Suprapubic skin (tissue), 3 donors: Measurements from ENCODE around the gene JADE3.

Experiments
- POLR2A ChIP-seq, 2 donors: fragments of 450-650 bp; IDR thresholded peaks; one replicate each; pipeline ENCODE4 v1.6.1; 2017; ENCODE audit warnings: antibody characterized with exemption in 2 of 2, mild to moderate bottlenecking in 2 of 2, moderate library complexity in 2 of 2
- TF ChIP-seq, protein P1 (sequence below), 2 donors: fragments of 200-600 bp in 1 of 2; fragments of 450-650 bp in 1 of 2; sonication (generic) in 1 of 2; IDR thresholded peaks; one replicate each; pipeline ENCODE4 v1.5.1; 2016 to 2019; ENCODE audit warnings: antibody characterized with exemption in 2 of 2, mild to moderate bottlenecking in 1 of 2, moderate library complexity in 1 of 2

GRCh38 chrX:46929439-46930261 is 17.4 kb downstream of the JADE3 start:
- no peak for TF ChIP-seq POLR2A (IDR thresholded peaks at IDR 0.05)
- TF ChIP-seq, protein P1, sequence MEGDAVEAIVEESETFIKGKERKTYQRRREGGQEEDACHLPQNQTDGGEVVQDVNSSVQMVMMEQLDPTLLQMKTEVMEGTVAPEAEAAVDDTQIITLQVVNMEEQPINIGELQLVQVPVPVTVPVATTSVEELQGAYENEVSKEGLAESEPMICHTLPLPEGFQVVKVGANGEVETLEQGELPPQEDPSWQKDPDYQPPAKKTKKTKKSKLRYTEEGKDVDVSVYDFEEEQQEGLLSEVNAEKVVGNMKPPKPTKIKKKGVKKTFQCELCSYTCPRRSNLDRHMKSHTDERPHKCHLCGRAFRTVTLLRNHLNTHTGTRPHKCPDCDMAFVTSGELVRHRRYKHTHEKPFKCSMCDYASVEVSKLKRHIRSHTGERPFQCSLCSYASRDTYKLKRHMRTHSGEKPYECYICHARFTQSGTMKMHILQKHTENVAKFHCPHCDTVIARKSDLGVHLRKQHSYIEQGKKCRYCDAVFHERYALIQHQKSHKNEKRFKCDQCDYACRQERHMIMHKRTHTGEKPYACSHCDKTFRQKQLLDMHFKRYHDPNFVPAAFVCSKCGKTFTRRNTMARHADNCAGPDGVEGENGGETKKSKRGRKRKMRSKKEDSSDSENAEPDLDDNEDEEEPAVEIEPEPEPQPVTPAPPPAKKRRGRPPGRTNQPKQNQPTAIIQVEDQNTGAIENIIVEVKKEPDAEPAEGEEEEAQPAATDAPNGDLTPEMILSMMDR (IDR thresholded peaks at IDR 0.05): no peak
